Stimulated activated naive CD8-positive, alpha-beta T cell treated with anti-CD3 and anti-CD28 coated beads, Interleukin-15, amount 100 ng/mL, for 72 hours (primary cell): Measurements from ENCODE around the gene HSD17B12.
"Not testable (repeated sequence)": the region's sequence is repeated elsewhere in the genome, so short reads cannot be mapped to it uniquely, and the experiment has no call there.

Experiments used
- ATAC-seq: fragments of 150-1000 bp; cut with Tn5 transposase; 2 replicates; pipeline ENCODE4 v1.10.0; 2021; ENCODE audit warnings: mild to moderate bottlenecking, moderate library complexity
- DNase-seq, 2 donors: peaks; one replicate each; pipeline ENCODE4 v3.0.0; 2021 to 2022
- H3K27ac Mint-ChIP-seq, 2 donors: one replicate each; pipeline ENCODE4 v1.8.0; 2022; ENCODE audit warnings: mild to moderate bottlenecking in 2 of 2, mixed read lengths in 2 of 2, moderate library complexity in 2 of 2
- H3K27me3 Mint-ChIP-seq: one replicate; pipeline ENCODE4 v1.8.0; 2022; ENCODE audit warnings: mixed read lengths
- H3K4me1 Mint-ChIP-seq: one replicate; pipeline ENCODE4 v1.8.0; 2022; ENCODE audit warnings: mild to moderate bottlenecking, mixed read lengths
- H3K4me3 Mint-ChIP-seq, 2 donors: one replicate each; pipeline ENCODE4 v1.8.0; 2022; ENCODE audit warnings: mild to moderate bottlenecking in 2 of 2, mixed read lengths in 2 of 2, moderate library complexity in 1 of 2
- H3K9me3 Mint-ChIP-seq, 2 donors: one replicate each; pipeline ENCODE4 v1.8.0; 2022; ENCODE audit warnings: mixed read lengths in 2 of 2

HSD17B12 gene

DNA sequence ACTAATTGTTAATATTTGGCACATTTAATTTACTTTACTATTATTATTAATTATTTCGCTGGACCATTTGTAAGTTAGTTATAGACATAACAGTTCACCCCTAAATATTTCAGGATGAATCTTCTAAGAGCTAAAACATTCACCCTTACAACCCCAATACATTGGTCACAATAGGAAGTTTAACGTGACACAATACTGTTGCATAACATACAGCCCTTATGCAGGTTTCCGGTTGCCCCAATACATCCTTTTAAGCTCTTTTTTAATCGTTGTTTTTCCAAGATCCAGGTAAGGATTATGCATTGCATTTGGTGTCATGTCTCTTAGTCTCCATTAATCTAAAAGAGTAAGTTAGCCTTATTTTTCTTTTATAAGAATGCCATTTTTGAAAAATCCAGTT lies 71.2 kb downstream of the HSD17B12 start:
- Mint-ChIP-seq H3K4me3 (no peak overlapping the region), H3K27ac (no peak overlapping the region), H3K4me1 (no peaks in the 10 kb centered on the region), H3K27me3 (no peaks in the 10 kb centered on the region), H3K9me3 (peaks cover 5 to 13% of the 10 kb centered on the region in 2 donors)
- DNase-seq (no peak), ATAC-seq (no peak)

DNA sequence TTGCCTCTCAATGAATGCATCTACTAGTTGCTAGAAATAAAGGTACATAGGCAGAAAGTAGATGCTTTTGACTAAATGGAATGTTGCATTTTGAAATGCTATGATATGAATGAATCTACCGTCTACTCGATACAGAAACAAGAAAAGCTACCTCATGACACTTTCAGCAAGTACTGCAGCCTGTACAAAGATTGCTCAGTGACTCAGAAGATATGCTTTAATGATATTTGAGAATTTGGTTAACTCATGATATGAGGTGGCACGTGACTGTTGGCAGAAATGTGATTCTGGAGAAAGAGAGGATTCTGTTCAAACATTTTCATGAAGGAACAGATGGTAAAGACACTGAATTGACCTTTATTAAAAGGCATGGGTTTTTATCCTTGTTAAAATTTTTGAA lies 76.0 kb downstream of the HSD17B12 start:
- ATAC-seq: no peak
- no peak overlapping the region for H3K4me3 Mint-ChIP-seq
- H3K9me3 Mint-ChIP-seq: no peaks in the 10 kb centered on the region
- H3K27me3 Mint-ChIP-seq: no peaks in the 10 kb centered on the region
- H3K27ac Mint-ChIP-seq: no peak overlapping the region
- no peak for DNase-seq
- no peaks in the 10 kb centered on the region for H3K4me1 Mint-ChIP-seq

DNA sequence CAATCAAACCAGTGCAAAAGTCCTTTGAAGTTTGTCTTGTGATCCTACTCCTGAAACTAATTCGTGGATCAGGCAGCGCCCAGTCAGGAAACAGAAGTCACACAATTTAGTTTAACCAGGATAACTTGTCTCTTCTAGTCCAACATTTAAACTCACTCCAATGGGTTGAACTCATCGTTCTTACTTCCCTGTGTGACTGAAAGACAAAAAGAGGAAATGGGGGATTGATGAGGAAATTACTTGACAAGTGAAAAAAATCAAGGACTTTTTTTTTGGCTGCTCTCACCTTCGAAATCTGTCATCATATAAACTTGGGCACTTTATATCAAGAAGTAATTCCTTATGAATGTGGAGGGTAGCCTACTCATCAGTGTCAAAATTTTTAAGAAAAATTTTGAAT lies 78.4 kb downstream of the HSD17B12 start:
- Mint-ChIP-seq H3K4me1 (no peaks in the 10 kb centered on the region), H3K9me3 (no peaks in the 10 kb centered on the region), H3K4me3 (no peak overlapping the region), H3K27ac (no peak overlapping the region), H3K27me3 (no peaks in the 10 kb centered on the region)
- DNase-seq (no peak), ATAC-seq (no peak)

DNA sequence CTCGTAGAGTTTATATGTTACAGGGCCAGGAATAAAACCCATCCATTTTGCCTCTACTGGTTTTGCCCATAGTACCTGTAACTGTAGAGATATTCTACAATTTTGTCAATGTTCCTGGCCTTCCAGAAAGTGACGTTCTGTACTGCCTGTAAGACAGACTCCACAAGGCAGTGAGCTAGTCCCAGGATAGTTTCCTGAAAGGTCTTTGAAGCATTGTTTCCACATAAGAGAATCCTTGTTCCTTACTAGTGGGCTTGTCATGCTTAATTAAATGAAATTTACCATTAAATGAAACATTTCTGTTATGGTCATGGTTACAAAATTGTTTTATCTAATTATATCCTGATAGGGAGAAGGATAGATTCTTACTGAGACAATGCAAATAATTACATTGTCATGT lies 80.4 kb downstream of the HSD17B12 start:
- no peak for ATAC-seq
- no peak for DNase-seq
- Mint-ChIP-seq H3K27me3 (no peaks in the 10 kb centered on the region), H3K27ac (no peak overlapping the region), H3K4me3 (no peak overlapping the region), H3K9me3 (peaks cover 0 to 8% of the 10 kb centered on the region in 2 donors), H3K4me1 (no peaks in the 10 kb centered on the region)

DNA sequence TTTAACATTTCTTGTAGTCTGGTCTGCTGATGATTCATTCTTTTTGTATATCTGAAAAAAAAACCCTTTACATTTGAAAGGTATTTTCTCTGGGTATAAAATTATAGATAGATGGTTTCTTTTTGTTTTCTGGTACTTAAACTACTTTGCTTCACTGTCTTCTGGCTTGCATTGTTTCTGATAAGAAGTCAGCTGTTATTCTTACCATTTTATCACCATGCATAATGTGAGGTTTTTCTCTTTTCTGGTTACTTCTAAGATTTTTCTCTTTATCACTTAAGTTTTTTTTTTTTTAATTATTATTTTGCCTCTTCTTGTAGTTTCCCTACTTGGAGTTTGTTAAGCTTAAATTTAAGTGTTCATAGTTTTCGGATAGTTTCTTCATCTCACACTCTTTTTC lies 84.7 kb downstream of the HSD17B12 start:
- no peaks in the 10 kb centered on the region for H3K4me1 Mint-ChIP-seq
- ATAC-seq: no peak
- no peak overlapping the region for H3K27ac Mint-ChIP-seq
- no peaks in the 10 kb centered on the region for H3K27me3 Mint-ChIP-seq
- no peak overlapping the region for H3K4me3 Mint-ChIP-seq
- H3K9me3 Mint-ChIP-seq: peaks cover 0 to 14% of the 10 kb centered on the region in 2 donors
- no peak for DNase-seq

DNA sequence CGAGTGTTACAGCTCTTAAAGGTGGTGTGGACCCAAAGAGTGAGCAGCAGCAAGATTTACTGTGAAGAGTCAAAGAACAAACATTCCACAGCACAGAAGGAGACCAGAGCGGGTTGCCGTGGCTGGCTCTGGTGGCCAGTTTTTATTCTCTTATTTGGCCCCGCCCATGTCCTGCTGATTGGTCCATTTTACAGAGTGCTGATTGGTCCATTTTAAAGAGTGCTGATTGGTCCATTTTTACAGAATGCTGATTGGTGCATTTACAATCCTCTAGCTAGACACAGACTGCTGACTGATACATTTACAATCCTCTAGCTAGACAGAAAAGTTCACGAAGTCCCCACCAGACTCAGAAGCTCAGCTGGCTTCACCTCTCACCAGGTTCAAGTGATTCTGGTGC lies 88.1 kb downstream of the HSD17B12 start:
- H3K4me1 Mint-ChIP-seq, DNase-seq: not testable (repeated sequence)
- H3K9me3 Mint-ChIP-seq: peaks cover 0 to 14% of the 10 kb centered on the region in 2 donors

DNA sequence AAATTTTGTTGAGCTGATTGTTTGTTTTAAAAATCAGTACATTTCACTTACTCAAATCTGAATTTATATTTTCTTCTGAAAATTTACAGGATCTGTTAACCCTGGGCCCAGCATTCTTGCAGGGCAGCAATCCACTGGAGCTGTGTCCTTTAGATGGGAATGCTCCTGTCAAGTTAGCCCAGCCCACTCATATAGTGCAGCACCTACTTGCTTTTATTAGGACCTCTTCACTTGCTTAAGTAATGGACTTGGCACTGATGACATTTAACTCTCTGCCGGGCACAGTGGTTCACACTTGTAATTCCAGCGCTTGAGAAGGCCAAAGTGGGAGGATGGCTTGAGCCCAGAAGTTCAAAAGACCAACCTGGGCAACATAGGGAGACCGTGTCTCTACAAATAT lies 89.6 kb downstream of the HSD17B12 start:
- H3K9me3 Mint-ChIP-seq: peaks cover 4 to 19% of the 10 kb centered on the region in 2 donors

More for the DNA sequence above, 88.1 kb downstream of the HSD17B12 start:
- H3K27ac Mint-ChIP-seq, H3K27me3 Mint-ChIP-seq, H3K4me3 Mint-ChIP-seq, ATAC-seq: not testable (repeated sequence)

DNA sequence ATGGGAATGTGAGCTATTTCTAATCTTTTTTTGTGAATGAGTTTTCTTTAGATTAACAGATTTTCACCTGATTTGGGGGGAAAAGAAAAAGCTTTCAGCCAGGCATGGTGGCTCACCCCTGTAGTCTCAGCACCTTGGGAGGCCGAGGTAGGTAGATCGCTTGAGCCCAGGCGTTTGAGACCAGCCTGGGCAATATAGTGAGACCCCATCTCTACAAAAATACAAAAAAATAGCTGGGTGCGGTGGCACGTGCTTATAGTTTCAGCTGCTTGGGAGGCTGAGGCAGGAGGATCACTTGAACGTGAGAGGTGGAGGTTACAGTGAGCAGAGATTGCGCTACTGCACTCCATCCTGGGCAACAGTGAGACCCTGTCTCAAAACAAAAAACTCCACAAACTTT lies 92.2 kb downstream of the HSD17B12 start:
- no peak overlapping the region for H3K4me3 Mint-ChIP-seq
- H3K27me3 Mint-ChIP-seq: no peaks in the 10 kb centered on the region
- no peaks in the 10 kb centered on the region for H3K4me1 Mint-ChIP-seq
- peaks cover 6 to 9% of the 10 kb centered on the region in 2 donors for H3K9me3 Mint-ChIP-seq
- DNase-seq: no peak
- H3K27ac Mint-ChIP-seq: no peak overlapping the region
- no peak for ATAC-seq

More for the DNA sequence above, 89.6 kb downstream of the HSD17B12 start:
- Mint-ChIP-seq H3K27ac (peak overlapping the region in 1 of 2 donors; percentile 65), H3K27me3 (no peaks in the 10 kb centered on the region), H3K4me3 (no peak overlapping the region), H3K4me1 (no peaks in the 10 kb centered on the region)
- ATAC-seq (no peak), DNase-seq (no peak)

DNA sequence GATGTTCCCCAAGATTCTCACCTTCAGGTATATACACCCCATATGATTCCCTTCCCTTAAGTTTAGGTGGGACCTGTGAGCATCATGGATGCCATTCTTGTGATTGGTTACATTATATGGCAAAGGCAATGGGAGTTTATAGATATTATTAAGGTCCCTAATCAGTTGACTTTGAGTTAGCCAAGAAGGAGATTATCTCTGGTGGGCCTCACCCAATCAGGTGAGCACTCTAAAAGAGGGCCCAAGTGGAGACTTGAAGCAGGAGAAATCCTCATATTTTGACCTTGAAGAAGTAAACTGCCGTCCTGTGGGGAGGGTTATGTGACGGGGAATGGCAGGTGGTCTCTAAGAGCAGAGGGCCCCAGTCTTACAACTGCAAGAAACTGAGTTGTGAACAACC lies 94.2 kb downstream of the HSD17B12 start:
- no peaks in the 10 kb centered on the region for H3K27me3 Mint-ChIP-seq
- no peak for DNase-seq
- no peaks in the 10 kb centered on the region for H3K4me1 Mint-ChIP-seq
- H3K4me3 Mint-ChIP-seq: no peak overlapping the region
- no peak overlapping the region for H3K27ac Mint-ChIP-seq
- H3K9me3 Mint-ChIP-seq: peaks cover 6 to 9% of the 10 kb centered on the region in 2 donors
- ATAC-seq: no peak

DNA sequence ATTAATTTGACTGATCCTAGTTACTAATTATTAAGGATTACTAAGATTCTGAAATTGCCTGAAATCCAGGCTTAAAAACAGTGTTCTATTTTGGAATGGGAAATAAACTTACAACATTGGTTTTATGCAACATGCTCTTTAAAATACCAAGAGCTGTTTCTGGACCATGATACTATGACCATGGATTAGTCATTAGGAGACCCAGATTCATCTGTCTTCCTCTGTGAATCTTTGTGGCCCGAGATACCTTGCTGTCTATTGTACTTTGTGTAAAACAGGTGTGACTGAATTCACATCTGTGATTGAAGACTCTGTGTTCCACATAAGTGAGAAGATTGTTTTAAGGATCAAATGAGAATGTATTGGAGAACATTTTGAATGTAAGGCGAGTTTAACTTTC lies 98.8 kb downstream of the HSD17B12 start:
- H3K4me3 Mint-ChIP-seq: no peak overlapping the region
- H3K27ac Mint-ChIP-seq: no peak overlapping the region
- H3K27me3 Mint-ChIP-seq: no peaks in the 10 kb centered on the region
- DNase-seq (no peak), ATAC-seq (no peak)
- no peaks in the 10 kb centered on the region for H3K4me1 Mint-ChIP-seq
- H3K9me3 Mint-ChIP-seq: peaks cover 20 to 33% of the 10 kb centered on the region in 2 donors

DNA sequence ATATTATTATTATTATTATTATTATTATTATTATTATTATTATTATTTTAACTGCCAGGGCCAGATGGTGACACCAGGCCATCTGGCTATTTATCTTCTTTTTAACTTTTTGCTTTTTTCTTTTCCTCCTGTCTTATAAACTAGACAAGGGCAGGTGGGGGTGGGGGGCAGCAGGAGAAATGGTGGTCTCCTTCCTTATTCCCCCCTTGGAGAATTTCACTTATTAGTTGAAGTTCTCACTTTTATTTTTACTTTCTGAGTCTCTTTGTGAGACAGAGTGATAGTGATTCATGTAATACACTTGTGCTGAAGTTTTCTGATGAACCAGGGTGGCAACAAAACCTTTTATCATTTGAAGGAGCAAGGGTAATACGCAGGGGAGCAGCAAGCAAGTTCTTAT lies 103.8 kb downstream of the HSD17B12 start:
- Mint-ChIP-seq H3K27me3 (no peaks in the 10 kb centered on the region), H3K9me3 (peaks cover 21 to 35% of the 10 kb centered on the region in 2 donors), H3K4me1 (no peaks in the 10 kb centered on the region), H3K27ac (no peak overlapping the region), H3K4me3 (no peak overlapping the region)
- ATAC-seq (no peak), DNase-seq (no peak)

DNA sequence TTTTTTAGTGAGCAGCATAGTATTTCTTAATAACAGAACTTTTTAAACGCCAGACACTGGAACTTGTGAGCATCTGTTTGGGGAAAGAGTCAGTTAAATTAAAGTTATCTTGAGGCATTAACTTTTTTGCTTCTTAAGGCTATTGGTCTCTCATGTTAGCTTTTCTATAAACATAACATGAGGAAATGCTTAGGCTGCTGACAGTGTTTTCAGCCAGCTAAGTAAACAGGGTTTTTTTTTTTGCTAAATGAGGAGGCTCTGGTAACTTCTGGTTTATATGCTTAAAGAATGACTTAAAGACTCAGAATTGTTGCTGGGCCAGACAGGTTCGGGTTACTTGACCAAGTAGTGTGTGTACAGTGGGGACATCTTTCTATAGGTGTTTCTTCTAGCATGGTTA lies 104.3 kb downstream of the HSD17B12 start:
- Mint-ChIP-seq H3K4me3 (no peak overlapping the region), H3K27ac (no peak overlapping the region), H3K4me1 (no peaks in the 10 kb centered on the region), H3K27me3 (no peaks in the 10 kb centered on the region), H3K9me3 (peaks cover 21 to 35% of the 10 kb centered on the region in 2 donors)
- ATAC-seq (no peak), DNase-seq (no peak)

DNA sequence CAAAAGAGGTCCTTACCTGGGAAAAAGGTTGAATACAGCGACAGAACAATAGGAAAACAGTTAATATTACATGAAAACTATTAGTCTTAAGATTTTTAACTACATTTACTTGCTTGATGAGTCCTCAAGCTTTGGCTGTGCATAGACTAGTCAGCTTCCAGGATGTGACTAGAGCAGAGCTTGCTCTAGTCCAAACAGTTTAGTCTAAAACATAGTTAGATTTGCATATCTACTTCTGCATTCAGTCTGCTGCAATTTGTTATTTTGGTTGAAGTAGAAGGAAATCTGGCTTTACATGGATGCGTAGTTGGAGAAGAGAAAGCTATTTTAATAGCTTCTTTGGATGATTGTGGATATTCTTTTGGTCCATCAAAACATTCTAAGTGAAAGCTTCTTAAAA lies 104.8 kb downstream of the HSD17B12 start:
- peaks cover 21 to 35% of the 10 kb centered on the region in 2 donors for H3K9me3 Mint-ChIP-seq
- H3K4me1 Mint-ChIP-seq: no peaks in the 10 kb centered on the region
- no peak for DNase-seq
- no peak overlapping the region for H3K4me3 Mint-ChIP-seq
- no peaks in the 10 kb centered on the region for H3K27me3 Mint-ChIP-seq
- ATAC-seq: no peak
- H3K27ac Mint-ChIP-seq: no peak overlapping the region

DNA sequence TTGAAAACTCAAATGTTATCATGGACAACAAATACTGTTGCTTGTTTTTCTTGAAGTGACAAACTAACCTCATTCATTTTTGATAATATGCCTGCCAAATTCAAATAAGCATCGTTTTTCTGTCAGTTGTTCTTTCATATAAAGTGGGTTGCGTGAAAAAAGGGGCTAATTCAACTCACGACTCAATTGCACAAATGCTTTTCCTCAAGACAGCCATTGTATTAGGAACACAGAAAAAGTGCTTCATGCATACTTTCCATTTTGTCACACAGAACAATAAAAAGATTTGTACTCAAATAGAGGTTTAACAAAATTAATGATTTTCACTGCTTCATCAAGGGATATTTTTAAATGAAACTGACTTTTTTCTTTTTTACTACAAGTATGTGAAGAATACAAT lies 105.5 kb downstream of the HSD17B12 start:
- Mint-ChIP-seq H3K4me1 (no peaks in the 10 kb centered on the region), H3K27me3 (no peaks in the 10 kb centered on the region)
- ATAC-seq: no peak

DNA sequence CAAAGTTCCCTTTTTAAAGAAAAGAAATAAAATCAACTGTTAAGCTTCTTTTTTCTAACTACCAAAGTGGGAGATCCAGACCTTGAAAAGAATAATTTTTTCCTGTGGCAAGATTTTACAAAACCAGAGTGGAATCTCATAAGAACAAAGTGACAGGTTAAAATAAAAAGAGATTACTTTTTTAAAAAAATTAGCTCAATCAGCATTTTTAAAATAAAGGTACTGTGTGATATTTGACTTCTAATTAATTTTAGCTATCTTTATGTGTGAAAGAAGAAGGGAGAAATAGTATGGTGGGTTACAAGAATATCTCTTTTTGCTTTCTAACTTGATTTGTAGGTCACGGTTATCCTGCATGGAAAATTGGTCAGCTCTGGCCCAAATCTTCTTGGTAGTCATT lies 107.3 kb downstream of the HSD17B12 start:
- no peak for ATAC-seq
- Mint-ChIP-seq H3K4me1 (no peaks in the 10 kb centered on the region), H3K4me3 (no peak overlapping the region), H3K9me3 (peaks cover 17 to 25% of the 10 kb centered on the region in 2 donors), H3K27ac (no peak overlapping the region), H3K27me3 (no peaks in the 10 kb centered on the region)
- DNase-seq: no peak

More for the DNA sequence above, 105.5 kb downstream of the HSD17B12 start:
- no peak overlapping the region for H3K4me3 Mint-ChIP-seq
- H3K9me3 Mint-ChIP-seq: peaks cover 20 to 31% of the 10 kb centered on the region in 2 donors
- DNase-seq: no peak
- H3K27ac Mint-ChIP-seq: no peak overlapping the region

DNA sequence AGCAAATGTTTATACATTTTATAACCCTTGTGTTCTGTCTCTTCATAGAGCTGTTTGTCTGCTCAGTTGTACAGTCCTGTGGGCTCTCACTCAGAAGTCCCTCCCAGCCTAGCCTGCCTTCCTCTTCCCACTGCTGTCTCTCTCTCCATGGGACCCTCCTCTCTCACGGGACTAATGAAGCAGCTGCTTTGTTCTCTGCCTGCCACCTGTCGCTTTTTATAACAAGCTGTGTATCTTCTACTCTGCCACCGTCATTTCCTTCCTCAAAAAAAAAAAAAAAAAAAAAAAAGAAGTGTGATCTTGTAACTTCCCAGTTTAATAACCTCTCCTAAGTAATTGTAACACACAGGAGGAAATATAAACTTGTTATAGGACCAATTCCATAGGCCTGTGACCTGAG lies 107.9 kb downstream of the HSD17B12 start:
- Mint-ChIP-seq H3K4me3 (no peak overlapping the region), H3K9me3 (peaks cover 16 to 19% of the 10 kb centered on the region in 2 donors), H3K4me1 (no peaks in the 10 kb centered on the region), H3K27ac (no peak overlapping the region), H3K27me3 (no peaks in the 10 kb centered on the region)
- DNase-seq: no peak
- no peak for ATAC-seq

DNA sequence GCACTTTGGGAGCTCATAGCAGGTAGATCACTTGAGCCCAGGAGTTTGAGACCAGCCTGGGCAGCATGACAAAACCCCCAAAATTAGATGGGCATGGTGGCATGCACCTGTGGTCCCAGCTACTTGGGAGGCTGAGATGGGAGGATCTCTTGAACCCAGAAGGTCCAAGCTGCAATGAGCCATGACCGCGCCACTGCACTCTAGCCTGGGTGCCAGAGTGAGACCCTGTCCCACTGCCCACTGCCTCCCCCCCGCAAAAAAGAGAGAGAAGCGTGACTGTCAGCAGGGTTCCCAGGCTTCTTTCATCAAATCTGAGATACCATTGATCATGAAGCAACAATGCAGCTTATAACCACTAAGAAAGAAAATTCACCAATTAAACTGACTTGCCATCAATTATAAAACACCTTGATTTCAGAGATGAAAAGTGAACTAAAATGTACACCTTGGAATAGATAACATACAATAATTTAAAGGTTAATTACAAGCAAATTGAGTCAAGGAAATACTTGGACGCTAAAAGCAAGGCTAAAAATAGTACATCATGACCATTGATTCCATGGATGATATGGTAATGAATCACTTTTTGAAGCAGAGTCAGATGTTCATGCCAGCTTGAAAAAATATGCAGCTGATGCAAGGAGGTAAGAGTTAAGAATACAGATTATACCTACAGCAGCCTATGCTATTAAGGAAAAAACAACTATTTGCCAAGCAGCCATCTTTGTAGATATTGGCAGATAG lies 109.3 kb downstream of the HSD17B12 start:
- ATAC-seq (no peak), DNase-seq (no peak)
- Mint-ChIP-seq H3K4me3 (no peak overlapping the region), H3K4me1 (no peaks in the 10 kb centered on the region), H3K9me3 (peaks cover 5% of the 10 kb centered on the region in 2 donors), H3K27ac (peak overlapping the region in 1 of 2 donors; percentile 74), H3K27me3 (no peaks in the 10 kb centered on the region)
